ENCODE data around the gene PRUNE2.

The PRUNE2 gene

GRCh38 chr9:76652894-76653293 is 253.0 kb downstream of the PRUNE2 start:
- CTCF ChIA-PET, result interaction anchor here (2.9 kb wide), 1 partner anchor 11 kb away, joined by 13 read pairs; no protein-coding TSS in a partner anchor
- TF ChIP-seq, protein P1, sequence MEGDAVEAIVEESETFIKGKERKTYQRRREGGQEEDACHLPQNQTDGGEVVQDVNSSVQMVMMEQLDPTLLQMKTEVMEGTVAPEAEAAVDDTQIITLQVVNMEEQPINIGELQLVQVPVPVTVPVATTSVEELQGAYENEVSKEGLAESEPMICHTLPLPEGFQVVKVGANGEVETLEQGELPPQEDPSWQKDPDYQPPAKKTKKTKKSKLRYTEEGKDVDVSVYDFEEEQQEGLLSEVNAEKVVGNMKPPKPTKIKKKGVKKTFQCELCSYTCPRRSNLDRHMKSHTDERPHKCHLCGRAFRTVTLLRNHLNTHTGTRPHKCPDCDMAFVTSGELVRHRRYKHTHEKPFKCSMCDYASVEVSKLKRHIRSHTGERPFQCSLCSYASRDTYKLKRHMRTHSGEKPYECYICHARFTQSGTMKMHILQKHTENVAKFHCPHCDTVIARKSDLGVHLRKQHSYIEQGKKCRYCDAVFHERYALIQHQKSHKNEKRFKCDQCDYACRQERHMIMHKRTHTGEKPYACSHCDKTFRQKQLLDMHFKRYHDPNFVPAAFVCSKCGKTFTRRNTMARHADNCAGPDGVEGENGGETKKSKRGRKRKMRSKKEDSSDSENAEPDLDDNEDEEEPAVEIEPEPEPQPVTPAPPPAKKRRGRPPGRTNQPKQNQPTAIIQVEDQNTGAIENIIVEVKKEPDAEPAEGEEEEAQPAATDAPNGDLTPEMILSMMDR (IDR thresholded peaks at IDR 0.05; ENCODE audit: control extremely low read depth, extremely low read depth, low read depth, missing control alignments), result no peak
- DNase-seq (ENCODE audit: extremely low spot score), result no peak
- POLR2A ChIA-PET, result no interaction called here

- CTCF ChIA-PET, result interaction anchor here (0.8 to 2.9 kb wide), 14 partner anchors 8 to 274 kb away, joined by 3 to 13 read pairs (median 4); partner anchors contain the start of gene GCNT1
- no peak for DNase-seq (ENCODE audit: extremely low spot score)
- TF ChIP-seq, protein P1 (IDR thresholded peaks at IDR 0.05; ENCODE audit: control extremely low read depth, extremely low read depth, low read depth, missing control alignments), result no peak
- POLR2A ChIA-PET, result interaction anchor here (0.6 kb wide), 1 partner anchor 222 kb away, joined by 3 read pairs; no protein-coding TSS in a partner anchor
Observed at GRCh38 chr9:76651119-76651705, 254.7 kb downstream of the PRUNE2 start.

- CTCF ChIA-PET, result interaction anchor here (0.8 to 2.9 kb wide), 15 partner anchors 8 to 274 kb away, joined by 3 to 13 read pairs (median 4); partner anchors contain the start of gene GCNT1
- POLR2A ChIA-PET, result interaction anchor here (0.6 kb wide), 1 partner anchor 221 kb away, joined by 3 read pairs; no protein-coding TSS in a partner anchor
- TF ChIP-seq, protein P1 (IDR thresholded peaks at IDR 0.05; ENCODE audit: control extremely low read depth, extremely low read depth, low read depth, missing control alignments), result no peak
- no peak for DNase-seq (ENCODE audit: extremely low spot score)
Observed at GRCh38 chr9:76650692-76651091, 255.2 kb downstream of the PRUNE2 start.

- ChIA-PET CTCF (interaction anchor here (0.6 to 2.9 kb wide), 6 partner anchors 9 to 230 kb away, joined by 3 to 13 read pairs (median 4); no protein-coding TSS in a partner anchor), POLR2A (no interaction called here)
- no peak for DNase-seq (ENCODE audit: extremely low spot score)
- TF ChIP-seq, protein P1 (IDR thresholded peaks at IDR 0.05; ENCODE audit: control extremely low read depth, extremely low read depth, low read depth, missing control alignments), result no peak
Observed at GRCh38 chr9:76649894-76650293, 256.0 kb downstream of the PRUNE2 start.

- CTCF ChIA-PET, result interaction anchor here (2.2 to 3.4 kb wide), 3 partner anchors 12 to 58 kb away, joined by 6 to 25 read pairs (median 17); no protein-coding TSS in a partner anchor
- TF ChIP-seq, protein P1 (IDR thresholded peaks at IDR 0.05; ENCODE audit: control extremely low read depth, extremely low read depth, low read depth, missing control alignments), result no peak
- DNase-seq (ENCODE audit: extremely low spot score), result no peak
- POLR2A ChIA-PET, result no interaction called here
Observed at GRCh38 chr9:76646249-76646648, 259.7 kb downstream of the PRUNE2 start.

DNA sequence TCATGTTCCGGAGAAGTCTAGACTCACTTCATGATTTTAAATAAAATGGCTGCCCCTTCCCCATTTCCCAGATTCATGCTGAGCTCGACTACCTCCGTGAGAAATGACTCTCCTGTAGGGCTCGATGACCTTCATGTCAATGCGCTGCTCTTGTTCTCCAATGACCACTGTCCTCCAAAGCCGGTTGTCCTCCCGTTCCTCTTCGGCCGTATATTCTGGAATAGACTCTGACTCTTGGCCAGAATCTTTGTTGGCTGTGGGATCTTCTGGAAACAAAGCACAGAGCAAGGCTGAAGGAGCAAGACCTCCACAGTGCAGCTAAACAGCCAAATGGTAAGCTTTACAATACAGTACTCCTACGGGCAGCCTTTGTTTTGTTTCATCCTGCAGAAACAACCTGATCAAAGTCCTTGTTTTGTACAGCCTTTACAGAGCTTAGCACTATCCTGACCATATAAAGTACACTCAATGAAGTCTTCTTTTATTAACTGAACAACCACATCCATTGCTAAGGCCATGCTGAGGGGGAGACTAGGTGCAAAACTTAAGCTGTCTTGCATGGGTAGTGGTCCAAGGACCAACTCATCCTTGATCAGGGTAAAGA is 261.2 kb downstream of the PRUNE2 start:
- TF ChIP-seq, protein P1 (IDR thresholded peaks at IDR 0.05; ENCODE audit: control extremely low read depth, extremely low read depth, low read depth, missing control alignments), result no peak
- CTCF ChIA-PET, result interaction anchor here (1.0 to 3.4 kb wide), 8 partner anchors 11 to 186 kb away, joined by 3 to 25 read pairs (median 7); partner anchors contain the start of gene GCNT1
- DNase-seq (ENCODE audit: extremely low spot score), result no peak
- POLR2A ChIA-PET, result no interaction called here

All from GM10248 (cell line).